Inferior parietal cortex (tissue), 1 donor: ENCODE results near the gene TMEM235.
"Not testable (repeated sequence)": the region's sequence is repeated elsewhere in the genome, so short reads cannot be mapped to it uniquely, and the experiment has no call there.

Experiments
- DNase-seq: peaks from one replicate; pipeline ENCODE4 v3.0.0-alpha.2; 2016; ENCODE audit errors: extremely low spot score

Gene TMEM235

GRCh38 chr17:78238823-78239488, 7.5 kb downstream of the TMEM235 start:
- DNase-seq = no peak

GRCh38 chr17:78239489-78239931, 8.1 kb downstream of the TMEM235 start:
- no peak for DNase-seq

- DNase-seq = no peak
These were observed 8.7 kb downstream of the TMEM235 start for GRCh38 chr17:78240012-78240655.

- DNase-seq = no peak
These were observed 9.4 kb downstream of the TMEM235 start for GRCh38 chr17:78240839-78241238.

- peak; percentile 89 for DNase-seq
These were observed 10.0 kb downstream of the TMEM235 start for GRCh38 chr17:78241277-78242023.

- DNase-seq = no peak
These were observed 10.8 kb downstream of the TMEM235 start for GRCh38 chr17:78242024-78242742.

- no peak for DNase-seq
These were observed 15.9 kb downstream of the TMEM235 start for GRCh38 chr17:78247304-78247703.

GRCh38 chr17:78248051-78248914, 16.9 kb downstream of the TMEM235 start:
- DNase-seq = no peak

GRCh38 chr17:78249074-78249817, 17.8 kb downstream of the TMEM235 start:
- DNase-seq = no peak

GRCh38 chr17:78249818-78250806, 18.7 kb downstream of the TMEM235 start:
- no peak for DNase-seq

GRCh38 chr17:78250891-78251772, 19.7 kb downstream of the TMEM235 start:
- peak; percentile 84 for DNase-seq

- DNase-seq = no peak
These were observed 20.3 kb downstream of the TMEM235 start for GRCh38 chr17:78251773-78252103.

GRCh38 chr17:78252111-78252634, 20.7 kb downstream of the TMEM235 start:
- no peak for DNase-seq

GRCh38 chr17:78252701-78253635, 21.5 kb downstream of the TMEM235 start:
- DNase-seq = no peak

- DNase-seq = not testable (repeated sequence)
These were observed 22.2 kb downstream of the TMEM235 start for GRCh38 chr17:78253636-78253945.

GRCh38 chr17:78253946-78254672, 22.7 kb downstream of the TMEM235 start:
- DNase-seq = peak; percentile 87
